Inflammatory macrophage treated with lipopolysaccharide for 4 hours (primary cell): ENCODE measurements around the gene TMEM143.
"Not testable (repeated sequence)": the region's sequence is repeated elsewhere in the genome, so short reads cannot be mapped to it uniquely, and the experiment has no call there.

Experiments used
- DNase-seq: peaks from one replicate; pipeline ENCODE4 v3.0.0-alpha.2; 2020

TMEM143 gene

DNA sequence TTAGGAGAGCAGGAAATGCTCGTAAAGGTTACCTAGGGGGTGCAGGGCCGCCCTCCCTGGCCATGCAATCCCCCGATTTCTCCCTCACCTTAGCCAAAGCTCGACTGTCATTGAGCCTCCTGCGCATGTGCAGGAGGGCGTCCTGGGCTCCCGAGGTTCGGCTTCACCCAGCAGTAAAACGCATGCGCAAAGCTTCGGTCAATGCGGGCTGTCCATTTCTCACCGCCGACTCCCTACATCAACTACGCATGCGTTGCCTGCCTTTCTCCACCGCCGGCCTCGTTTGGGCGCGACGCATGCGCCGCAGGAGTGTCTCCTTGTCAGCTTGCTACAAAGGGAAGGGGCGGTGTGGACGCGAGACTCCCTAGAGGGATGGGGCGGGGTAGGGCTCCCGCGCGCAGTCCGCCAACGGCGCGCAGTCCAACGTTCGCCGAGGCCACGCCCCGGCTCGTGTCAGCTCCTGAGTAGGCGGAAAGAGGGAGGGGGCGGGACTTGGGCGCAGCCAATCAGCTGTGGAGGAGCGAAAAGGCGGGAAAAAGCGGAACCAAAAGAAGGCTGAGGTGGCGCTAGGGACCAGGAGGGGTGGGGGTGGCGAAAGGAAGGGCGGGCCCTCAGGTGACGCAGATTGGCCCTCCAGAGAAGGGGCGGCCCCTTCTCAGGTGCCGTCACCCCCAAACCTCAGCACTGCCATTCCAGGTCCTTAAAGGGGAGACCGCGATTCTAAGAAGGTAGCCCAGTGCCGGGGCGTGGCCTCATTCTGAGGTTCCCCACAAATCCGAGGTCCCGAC, at the start of gene TMEM143, which contains the start of gene SYNGR4:
Gene TMEM143, minus strand, starts transcription at position 131 of the 788 bp plus-strand sequence. Its CDS starts 20 bp downstream, at position 111.
Gene SYNGR4, plus strand, starts transcription at position 558 of the 788 bp plus-strand sequence. CDS start 1,476 bp downstream, outside the sequence.
- peak; percentile 99 for DNase-seq

DNA sequence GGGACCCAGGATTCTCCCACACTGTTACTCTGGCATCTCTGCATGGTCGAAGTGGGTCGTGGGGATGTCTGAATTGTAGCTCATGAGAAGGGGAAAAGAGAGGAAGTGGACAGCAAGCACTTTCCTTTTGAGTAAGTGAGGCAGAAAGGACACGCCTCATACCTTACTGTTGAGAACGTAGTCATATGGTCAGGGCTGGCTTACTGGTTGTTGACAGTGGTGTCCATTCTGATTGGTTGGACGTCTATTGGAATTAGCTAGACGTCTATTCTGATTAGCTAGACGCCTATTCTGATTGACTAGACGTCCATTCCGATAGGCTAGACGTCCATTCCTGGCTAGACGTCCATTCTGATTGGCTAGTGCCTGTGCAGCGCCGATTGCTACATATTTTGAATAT, 42.1 kb upstream of the TMEM143 start:
- peak; percentile 52 for DNase-seq

DNA sequence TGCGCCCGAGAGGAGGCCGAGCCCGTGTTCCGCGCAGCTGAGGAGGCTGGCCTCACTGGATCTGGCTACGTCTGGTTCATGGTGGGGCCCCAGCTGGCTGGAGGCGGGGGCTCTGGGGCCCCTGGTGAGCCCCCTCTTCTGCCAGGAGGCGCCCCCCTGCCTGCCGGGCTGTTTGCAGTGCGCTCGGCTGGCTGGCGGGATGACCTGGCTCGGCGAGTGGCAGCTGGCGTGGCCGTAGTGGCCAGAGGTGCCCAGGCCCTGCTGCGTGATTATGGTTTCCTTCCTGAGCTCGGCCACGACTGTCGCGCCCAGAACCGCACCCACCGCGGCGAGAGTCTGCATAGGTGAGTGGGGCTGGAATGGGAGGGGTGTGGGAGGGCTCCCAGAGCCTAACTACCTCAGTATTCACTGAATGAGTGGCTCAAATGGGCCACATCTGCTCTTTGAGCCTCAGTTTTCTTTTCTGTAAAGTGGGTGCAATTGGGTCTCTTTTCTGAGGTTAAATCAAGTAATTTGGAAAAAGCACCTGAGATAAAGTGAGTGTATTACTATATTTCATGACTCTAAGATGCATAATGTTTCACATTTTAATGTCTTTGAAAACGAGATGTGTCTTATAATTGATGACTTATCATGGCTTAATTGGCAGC, 41.4 kb upstream of the TMEM143 start:
- DNase-seq: no peak

DNA sequence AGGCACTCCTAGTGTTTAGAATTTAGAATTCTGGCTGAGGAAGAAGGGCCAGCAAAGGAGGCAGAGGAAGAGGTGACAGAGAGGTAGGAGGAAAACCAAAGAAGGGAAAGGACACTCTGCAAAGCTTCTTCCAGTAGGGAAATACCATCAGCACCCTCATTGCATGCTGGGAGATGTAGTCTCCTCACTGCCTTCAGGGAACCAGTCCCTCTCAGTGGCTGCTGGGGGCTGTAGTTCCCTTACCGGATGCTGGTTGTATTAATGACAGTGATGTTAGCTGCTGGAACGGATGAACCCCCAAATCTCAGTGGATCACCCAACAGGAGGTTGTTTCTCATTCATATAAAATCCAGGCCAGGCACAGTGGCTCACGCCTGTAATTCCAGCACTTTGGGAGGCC, 39.9 kb upstream of the TMEM143 start:
- DNase-seq: peak; percentile 65

DNA sequence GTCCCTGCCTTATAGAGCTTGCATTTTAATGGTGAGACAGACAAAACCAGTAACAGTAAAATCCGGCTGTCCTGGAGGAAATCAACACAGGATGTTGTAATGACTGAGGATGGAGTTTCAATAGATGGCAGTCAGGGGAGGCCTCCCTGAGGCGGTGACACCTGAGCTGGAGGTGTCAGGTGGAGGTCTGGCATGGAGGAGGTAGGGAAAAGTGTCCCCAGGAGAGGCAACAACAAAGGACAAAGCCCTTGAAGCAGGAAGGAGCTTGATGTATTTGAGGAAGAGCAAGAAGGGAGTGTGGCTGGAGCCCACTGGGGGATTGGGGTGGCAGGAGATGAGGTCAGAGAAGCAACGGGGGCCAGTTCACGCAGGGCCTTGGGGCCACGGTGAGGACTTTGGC, 37.5 kb upstream of the TMEM143 start:
- no peak for DNase-seq

DNA sequence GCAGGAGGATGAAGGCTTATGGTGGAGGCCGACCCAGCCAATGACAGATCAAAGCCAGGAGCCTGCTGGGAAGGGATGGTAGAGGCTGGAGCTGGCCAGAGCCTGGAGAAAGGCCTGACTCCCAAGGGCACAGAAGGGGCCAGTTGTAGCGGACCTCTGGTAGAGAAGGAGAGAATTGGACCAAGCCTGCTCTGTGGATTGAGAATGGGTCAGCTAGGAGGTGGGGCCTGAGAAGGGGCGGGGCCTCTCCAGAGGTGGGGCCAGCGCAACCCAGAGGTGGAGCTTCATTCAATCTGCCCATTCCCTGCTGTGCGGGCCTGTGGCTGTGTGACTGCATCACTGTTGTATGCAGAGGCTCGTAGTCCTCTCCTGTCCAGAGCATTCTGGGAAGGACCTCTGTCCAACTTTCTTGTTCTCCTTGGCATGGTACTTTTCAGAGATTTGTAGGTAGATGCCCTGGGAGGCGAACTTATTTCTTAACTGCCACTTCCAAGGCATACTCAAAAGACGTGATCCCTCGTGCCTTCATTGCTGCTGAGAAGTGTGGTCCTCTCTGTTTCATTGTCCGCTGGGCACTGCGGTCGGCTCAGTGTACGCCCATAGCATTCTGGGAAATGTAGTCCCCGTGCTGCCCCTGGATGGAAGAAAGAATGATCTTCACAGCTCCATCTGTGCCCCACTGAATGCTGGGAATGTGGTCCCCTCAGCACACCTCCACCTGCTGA, 36.4 kb upstream of the TMEM143 start:
- peak; percentile 22 for DNase-seq

DNA sequence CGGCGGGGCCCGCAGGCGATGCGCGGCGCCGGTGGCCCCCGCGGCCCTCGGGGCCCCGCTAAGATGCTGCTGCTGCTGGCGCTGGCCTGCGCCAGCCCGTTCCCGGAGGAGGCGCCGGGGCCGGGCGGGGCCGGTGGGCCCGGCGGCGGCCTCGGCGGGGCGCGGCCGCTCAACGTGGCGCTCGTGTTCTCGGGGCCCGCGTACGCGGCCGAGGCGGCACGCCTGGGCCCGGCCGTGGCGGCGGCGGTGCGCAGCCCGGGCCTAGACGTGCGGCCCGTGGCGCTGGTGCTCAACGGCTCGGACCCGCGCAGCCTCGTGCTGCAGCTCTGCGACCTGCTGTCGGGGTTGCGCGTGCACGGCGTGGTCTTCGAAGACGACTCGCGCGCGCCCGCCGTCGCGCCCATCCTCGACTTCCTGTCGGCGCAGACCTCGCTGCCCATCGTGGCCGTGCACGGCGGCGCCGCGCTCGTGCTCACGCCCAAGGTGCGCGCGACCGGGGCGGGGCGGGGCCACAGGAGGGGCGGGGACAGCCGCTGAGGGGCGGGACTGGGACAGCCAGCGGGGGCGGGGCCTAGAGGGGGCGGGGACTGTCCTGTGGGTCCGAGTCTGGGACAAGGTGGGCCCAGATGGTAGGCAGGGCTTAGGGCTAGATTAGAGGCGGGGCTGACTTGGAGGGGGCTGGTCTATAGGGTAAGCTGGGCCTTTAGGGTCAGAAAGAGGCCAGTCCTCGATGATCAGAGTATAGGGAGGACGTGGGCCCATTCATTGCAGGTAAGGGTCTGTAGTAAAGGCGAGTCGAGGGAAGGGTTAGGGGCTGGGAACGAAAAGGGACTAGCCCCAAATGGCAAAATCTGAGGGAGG, 34.9 kb upstream of the TMEM143 start:
- peak; percentile 80 for DNase-seq

DNA sequence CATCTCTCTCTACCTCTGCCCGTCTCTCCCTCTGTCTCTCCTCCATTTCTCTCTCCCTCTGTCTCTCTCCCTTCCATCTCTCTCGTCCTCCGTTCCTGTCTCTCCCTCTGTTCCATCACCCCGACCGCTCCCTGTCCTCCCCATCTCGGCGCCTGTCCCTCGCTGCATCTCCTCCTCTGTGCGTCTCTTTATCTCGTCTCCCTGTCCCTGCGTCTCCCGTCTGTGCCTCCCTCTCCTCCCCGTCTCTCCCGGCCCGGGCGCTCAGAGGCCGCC, 34.3 kb upstream of the TMEM143 start:
- DNase-seq: no peak

DNA sequence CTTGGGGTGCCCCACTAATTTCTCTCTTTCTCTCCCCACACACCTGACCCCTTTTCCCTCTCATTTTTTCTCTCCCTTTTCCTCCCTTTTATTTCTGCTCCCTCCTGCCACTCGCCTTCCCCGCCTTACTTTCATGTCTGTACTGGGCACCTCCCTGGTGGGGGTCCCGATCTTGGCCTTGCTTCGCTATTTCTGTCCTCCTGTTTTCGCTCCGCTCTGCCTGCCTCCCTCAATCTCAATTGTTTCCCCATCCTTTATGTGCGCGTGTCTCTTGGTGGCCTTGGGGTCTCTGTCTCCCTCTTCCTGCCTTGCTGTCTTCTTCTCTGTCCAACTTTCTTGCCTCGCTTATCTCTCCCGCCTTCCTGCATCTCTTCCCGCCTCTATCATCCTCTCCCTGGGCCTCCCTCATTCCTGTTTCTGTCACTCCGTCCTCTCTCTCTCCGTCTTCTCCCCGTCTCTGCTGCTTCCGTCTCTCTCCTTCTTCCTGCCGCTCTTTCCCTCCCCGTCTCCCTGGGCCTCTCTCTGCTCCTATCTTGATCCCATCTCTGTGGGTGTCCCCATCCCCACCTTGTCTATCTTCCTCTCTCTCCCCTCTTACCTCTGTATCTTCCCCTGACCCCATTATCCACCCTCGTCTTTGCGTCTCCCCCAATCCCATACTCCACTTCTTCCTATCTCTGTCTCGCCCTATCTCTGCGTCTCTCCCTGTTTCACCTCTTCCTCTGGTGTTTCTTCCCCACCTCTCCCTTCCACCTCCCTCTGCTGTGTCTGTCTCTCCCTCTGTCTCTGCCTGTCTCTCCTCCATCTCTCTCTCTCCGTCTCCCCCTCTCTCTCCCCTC, 33.7 kb upstream of the TMEM143 start:
- DNase-seq: no peak

DNA sequence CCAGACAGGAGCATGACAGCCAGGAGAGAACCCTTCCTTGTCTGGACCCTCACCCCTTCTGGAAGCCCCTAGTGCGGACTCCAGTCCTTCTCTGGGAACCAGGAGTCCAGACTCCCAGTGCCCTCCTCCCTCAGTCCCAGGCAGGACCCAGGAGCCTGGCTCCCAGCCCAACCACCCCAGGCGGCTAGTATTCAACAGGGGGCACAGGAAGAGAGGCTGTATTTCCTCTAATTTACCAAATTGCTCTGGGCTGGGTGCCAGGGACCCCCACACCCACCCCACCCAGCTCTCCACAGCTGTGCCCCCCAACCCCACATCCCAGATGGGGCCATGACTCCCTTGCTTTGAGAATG, 33.1 kb upstream of the TMEM143 start:
- DNase-seq: no peak

DNA sequence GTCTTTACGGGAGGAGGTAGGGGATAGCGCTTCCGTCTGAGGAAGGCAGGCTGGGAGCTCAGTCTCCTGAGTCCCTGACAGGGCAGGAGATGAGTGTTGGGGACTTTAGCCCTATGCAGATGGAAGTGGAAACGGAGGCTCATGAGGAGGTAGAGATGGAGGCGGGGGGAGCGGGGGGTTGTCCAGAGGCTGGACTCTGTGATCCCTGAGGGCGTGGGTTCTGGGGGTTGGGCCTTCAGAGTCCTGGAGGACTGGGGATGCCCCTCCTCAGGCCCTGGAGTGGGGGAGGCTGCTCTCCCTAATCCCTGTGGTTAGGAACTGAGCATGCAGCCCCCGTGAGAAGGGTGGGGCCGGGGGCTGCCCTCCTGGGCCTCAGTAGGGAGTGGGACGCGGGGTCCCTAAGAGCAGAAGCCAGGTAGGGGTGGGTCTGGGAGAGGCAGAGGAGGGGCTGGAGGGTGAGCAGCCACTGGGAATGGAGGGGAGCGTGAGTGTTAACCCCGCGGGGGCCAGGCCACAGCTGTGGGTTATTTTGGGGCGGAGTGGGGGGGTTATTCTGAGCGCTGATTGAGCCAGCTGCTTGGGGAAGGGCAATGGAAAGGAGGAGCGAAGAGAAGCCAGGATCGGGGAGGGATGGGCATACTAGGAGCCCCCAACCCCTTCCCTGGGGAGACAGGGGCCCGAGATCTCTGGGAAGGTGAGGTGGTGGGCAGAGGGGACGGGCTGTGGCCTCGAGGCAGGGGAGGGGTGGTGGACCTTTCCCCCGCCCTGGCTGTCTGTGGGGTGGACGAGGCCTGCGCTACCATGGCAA, 32.5 kb upstream of the TMEM143 start:
- no peak for DNase-seq

DNA sequence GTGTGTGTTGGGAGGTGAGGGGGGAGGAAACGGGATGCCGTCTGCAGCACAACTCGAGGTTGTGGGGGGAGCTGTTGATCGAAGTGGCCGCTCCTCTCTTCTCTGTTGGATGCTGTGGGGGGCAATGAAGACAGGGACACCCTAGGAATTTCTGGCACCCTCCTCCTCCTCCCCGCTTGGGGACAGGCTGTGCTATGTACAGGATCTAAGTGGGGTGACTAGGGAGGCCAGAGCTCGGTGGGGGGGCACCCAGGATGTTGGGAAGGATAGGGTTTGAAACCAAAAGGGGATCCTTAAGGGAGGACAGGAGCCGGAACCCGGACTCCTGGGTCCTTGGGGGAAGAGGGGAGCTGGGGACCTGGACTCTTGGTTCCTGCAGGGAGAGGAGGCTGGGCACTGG, 31.8 kb upstream of the TMEM143 start:
- DNase-seq: no peak

DNA sequence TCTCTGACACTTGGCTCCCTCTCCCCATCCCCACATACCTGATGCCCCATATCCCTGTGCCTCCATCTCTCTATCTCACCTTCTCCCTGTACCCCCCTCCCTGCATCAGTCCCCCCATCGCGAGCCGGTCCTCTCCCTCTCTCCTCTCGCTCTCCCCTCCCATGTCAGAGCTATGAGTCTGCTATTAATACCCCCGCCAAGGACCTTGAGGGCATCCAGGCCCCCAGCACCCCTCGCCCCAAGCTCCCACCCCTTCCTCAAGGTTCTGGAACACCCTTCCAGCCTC, 31.4 kb upstream of the TMEM143 start:
- no peak for DNase-seq

DNA sequence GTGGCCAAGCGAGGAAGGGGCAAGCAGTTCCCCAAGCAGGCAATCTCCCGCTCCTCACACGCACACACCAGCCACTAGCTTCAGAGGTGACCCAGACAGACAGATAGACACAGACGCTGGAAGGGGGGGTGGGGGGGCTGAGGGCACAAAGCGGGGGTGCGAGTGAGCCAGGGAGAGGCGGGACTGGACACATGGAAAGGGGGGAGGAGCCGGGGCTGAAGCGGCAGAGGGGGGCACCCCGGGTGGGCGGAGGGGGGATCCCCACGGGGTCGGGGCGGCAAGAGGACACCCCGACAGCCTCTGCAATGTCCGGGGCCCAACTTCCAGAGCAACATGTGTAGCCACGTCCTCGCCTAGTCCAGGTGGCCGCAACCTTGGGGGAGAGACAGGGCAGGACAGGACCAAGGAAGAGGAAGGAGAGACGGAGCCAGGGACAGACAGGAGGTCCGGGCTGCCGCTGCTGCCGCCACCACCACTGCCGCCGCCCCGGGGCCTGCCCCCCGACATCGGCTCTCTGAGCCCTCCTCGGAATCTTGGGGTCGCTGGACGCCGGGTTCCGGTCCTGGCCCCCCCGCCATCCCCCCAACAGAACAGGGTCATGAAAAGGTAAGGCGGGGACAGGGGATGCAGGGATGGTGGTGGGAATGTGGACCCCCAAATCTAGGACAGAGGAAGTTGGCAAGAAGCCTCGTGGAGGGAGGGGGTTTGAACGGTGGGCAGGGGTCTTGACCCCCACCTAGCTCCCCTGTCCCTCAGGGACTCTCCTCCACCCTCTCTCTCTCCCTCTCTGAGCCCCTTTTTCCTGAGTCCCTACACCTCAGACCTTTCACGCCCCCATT, 30.8 kb upstream of the TMEM143 start:
- no peak for DNase-seq

DNA sequence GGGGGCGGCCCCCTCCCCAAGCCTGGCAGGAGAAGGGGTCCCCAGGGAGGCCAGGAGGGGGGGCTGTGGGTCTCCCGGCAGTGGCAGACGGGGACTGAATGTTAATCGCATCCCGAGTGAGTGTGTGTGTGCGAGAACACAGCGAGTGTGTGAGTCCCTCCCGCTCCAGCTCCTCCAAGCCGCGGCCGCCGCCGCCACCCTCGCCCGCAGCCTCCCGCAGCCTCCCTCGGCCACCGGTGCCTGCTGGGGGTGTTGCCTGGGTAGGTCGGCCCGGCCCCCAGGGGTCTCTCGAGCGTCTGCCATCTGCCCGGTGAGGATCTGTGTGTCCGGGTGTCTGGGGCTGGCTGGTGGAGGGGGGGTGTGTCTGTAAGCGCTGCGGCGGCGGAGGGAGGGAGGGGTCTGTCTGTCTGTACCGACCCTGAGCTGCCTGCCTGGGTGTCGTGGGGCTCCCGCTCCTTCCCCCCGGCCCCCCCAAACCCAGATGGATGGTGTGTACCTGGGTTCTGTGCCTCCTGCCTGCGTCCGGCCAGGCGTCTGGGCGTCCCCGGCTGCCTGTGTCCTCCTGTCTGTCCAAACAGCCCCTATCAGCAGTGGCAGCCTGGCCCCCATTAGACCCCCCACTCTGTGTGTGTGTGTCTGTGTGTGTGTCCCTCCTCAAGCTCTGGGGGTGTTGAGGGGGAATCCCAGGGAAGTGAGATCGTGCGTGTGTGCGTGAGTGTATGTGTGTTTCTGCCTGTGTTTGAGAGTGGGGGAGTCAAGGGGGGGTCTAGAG, 30.0 kb upstream of the TMEM143 start, which contains the start of gene GRIN2D:
Gene GRIN2D, plus strand, starts transcription at position 110 of the 772 bp plus-strand sequence. CDS start 4,725 bp downstream, outside the sequence.
- DNase-seq: no peak

DNA sequence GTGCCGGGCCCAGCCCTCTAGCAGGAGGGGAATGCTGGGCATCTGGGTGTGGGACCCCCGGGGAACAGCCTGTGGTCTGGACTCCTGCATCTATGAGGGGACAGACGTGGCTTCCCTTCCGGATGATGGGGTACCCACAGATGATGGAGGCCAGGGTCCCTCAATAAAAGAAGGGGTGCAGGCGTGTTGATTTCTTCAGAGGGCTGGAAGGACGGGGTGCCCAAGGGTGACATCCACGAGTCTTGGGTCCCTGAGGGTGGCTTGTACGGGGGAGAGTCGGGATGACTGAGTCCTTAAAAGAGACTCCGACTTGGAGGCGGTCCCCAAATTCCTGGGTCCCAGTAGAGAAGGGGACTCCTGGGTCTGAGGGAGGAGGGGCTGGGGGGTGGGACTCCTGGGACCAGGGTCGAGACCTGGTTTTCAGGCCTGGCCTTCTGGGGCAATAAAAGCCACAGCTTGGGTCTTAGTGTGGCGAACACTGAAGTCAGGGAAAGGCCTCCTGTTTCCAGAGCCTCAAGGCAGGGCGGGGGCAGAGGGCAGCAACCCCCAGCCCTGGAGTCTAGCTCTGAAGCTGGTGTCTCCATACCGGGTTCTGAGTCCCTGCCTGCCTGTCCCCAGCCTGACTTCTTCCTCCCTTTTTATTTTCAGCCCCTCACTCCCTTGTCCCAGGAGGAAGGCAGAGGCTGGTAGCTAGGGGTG, 29.3 kb upstream of the TMEM143 start:
- no peak for DNase-seq

DNA sequence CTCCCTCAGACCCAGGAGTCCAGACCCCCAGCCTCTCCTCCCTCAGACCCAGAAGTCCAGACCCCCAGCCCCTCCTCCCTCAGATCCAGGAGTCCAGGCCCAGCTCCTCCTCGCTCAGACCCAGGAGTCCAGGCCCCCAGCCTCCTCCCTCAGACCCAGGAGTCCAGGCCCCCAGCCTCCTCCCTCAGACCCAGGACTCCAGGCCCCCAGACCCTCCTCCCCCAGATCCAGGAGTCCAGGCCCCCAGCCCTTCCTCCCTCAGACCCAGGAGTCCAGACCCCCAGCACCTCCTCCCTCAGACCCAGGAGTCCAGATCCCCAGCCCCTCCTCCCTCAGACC, 28.2 kb upstream of the TMEM143 start:
- not testable (repeated sequence) for DNase-seq

DNA sequence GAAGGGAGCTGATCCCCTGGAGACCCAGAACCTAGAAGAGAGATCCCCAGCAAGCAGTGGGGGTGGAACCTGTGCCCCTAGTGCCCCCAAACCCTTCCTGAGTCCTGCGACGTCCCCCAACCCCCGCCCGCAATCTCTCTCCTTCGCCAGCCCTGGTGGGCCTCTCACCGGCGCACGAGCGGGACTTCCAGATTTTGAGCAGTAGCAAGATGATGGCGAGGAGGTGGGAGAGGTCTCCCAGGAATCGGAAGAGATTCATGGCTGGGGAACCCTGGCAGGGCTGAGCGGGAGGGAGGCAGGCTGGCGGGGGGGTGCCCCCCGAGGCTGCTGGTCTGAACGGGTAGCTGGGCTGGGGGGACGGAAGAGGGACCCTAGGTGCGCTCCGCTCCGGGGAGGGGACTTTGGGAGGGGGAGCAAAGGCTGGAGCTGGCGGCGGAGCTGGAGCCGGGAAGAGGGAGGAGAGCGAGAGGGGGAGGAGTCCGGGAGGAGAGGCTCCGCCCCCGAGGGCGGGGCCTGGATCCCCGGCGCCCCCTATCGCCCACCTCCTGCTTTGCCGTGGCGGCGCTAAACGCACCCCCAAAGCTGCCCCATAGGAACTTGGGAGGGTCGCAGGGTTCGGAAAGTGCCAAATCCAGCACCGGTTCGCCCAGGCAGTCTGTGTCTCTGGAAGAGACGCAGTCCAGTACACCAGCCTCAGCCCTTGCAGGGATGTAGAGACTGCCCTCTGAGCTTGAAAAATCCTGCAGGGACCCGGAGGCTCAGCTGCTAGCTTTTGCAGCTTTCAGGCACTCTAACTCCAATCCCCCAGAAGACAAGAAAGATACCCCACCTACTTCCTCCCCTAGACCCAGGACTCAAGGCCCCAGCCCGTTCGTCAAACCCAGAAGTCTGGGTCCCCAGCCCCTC, 27.6 kb upstream of the TMEM143 start, which contains the start of gene KDELR1:
Gene KDELR1, minus strand, starts transcription at position 452 of the 906 bp plus-strand sequence. Its CDS starts 193 bp downstream, at position 259.
- peak; percentile 70 for DNase-seq
